ENCODE data around the gene ALB. TPM values are rescaled to one million over a fixed set of nuclear protein-coding genes. Genes with fewer than 3 reads are reported as not detected.

ALB gene
- total RNA-seq, 1 experiment from 2014 or later = 23.4 TPM

DNA sequence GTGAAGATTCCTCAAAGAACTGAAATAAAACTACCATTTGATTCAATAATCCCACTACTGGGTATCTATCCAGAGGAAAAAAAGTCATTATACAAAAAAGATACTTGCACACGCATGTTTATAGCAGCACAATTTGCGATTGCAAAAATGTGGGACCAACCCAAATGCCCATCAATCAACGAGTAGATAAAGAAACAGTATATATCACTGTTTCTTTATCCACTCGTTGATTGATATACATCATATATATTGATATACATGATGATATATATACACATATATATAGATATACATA lies 18.3 kb downstream of the ALB start (continued):
- no peak for TF ChIP-seq CREM (CRISPR knock-in tag; IDR thresholded peaks at IDR 0.05)
- no peak for TF ChIP-seq JUN (CRISPR knock-in tag; IDR thresholded peaks at IDR 0.05)
- no peak for TF ChIP-seq TEAD4 (CRISPR knock-in tag; IDR thresholded peaks at IDR 0.05)
- no peak for TF ChIP-seq NFE2L1 (CRISPR knock-in tag; IDR thresholded peaks at IDR 0.05)
- TF ChIP-seq, protein P1, sequence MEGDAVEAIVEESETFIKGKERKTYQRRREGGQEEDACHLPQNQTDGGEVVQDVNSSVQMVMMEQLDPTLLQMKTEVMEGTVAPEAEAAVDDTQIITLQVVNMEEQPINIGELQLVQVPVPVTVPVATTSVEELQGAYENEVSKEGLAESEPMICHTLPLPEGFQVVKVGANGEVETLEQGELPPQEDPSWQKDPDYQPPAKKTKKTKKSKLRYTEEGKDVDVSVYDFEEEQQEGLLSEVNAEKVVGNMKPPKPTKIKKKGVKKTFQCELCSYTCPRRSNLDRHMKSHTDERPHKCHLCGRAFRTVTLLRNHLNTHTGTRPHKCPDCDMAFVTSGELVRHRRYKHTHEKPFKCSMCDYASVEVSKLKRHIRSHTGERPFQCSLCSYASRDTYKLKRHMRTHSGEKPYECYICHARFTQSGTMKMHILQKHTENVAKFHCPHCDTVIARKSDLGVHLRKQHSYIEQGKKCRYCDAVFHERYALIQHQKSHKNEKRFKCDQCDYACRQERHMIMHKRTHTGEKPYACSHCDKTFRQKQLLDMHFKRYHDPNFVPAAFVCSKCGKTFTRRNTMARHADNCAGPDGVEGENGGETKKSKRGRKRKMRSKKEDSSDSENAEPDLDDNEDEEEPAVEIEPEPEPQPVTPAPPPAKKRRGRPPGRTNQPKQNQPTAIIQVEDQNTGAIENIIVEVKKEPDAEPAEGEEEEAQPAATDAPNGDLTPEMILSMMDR (IDR thresholded peaks at IDR 0.05) = no peak
- TF ChIP-seq, protein P2, sequence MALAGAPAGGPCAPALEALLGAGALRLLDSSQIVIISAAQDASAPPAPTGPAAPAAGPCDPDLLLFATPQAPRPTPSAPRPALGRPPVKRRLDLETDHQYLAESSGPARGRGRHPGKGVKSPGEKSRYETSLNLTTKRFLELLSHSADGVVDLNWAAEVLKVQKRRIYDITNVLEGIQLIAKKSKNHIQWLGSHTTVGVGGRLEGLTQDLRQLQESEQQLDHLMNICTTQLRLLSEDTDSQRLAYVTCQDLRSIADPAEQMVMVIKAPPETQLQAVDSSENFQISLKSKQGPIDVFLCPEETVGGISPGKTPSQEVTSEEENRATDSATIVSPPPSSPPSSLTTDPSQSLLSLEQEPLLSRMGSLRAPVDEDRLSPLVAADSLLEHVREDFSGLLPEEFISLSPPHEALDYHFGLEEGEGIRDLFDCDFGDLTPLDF (CRISPR knock-in tag; IDR thresholded peaks at IDR 0.05) = no peak
- TF ChIP-seq, protein P3, sequence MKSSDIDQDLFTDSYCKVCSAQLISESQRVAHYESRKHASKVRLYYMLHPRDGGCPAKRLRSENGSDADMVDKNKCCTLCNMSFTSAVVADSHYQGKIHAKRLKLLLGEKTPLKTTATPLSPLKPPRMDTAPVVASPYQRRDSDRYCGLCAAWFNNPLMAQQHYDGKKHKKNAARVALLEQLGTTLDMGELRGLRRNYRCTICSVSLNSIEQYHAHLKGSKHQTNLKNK (CRISPR knock-in tag; IDR thresholded peaks at IDR 0.05) = no peak
- TF ChIP-seq RORB (CRISPR knock-in tag; IDR thresholded peaks at IDR 0.05) = no peak
- TF ChIP-seq FOXP1 (CRISPR knock-in tag; IDR thresholded peaks at IDR 0.05; ENCODE audit: borderline replicate concordance) = no peak
- no peak for TF ChIP-seq MXD4 (CRISPR knock-in tag; IDR thresholded peaks at IDR 0.05; ENCODE audit: borderline replicate concordance)

DNA sequence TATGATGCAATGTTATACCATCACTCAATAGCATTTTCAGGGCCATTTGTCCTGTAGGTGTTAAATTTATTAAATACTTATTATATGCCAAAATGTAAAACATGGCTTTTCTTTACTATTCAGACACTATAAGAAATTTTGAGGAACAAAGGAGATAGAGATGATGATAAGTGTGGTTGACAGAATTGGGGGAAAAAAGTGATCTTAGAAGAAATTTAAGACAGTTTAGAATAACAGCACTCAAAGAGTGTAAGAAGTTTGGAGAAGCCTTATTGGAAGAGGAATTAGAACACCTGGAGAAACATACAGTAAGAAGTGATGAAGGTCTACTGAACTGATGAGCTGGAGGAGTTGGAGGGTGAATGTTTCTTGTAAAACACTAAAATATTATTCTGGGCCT lies 19.1 kb downstream of the ALB start:
- no peak for ATAC-seq
- CTCF ChIA-PET = no interaction called here

More for the DNA sequence above, 19.1 kb downstream of the ALB start:
- POLR2A ChIA-PET = no interaction called here
- no peaks in the 10 kb centered on the region for H3K9me3 Mint-ChIP-seq
- TF ChIP-seq ZBTB21 (CRISPR knock-in tag; IDR thresholded peaks at IDR 0.05; ENCODE audit: borderline replicate concordance) (no peak), ESRRA (CRISPR knock-in tag; IDR thresholded peaks at IDR 0.05; ENCODE audit: borderline replicate concordance) (no peak), IRF2 (CRISPR knock-in tag; IDR thresholded peaks at IDR 0.05; ENCODE audit: borderline replicate concordance, low read depth) (no peak), OVOL2 (CRISPR knock-in tag; IDR thresholded peaks at IDR 0.05; ENCODE audit: borderline replicate concordance) (no peak), GTF2I (CRISPR knock-in tag; conservative IDR thresholded peaks at IDR 0.05) (no peak), TCF7 (CRISPR knock-in tag; IDR thresholded peaks at IDR 0.05; ENCODE audit: low read depth) (no peak), SMAD3 (CRISPR knock-in tag; IDR thresholded peaks at IDR 0.05; ENCODE audit: borderline replicate concordance) (no peak)
- TF ChIP-seq, protein P4, sequence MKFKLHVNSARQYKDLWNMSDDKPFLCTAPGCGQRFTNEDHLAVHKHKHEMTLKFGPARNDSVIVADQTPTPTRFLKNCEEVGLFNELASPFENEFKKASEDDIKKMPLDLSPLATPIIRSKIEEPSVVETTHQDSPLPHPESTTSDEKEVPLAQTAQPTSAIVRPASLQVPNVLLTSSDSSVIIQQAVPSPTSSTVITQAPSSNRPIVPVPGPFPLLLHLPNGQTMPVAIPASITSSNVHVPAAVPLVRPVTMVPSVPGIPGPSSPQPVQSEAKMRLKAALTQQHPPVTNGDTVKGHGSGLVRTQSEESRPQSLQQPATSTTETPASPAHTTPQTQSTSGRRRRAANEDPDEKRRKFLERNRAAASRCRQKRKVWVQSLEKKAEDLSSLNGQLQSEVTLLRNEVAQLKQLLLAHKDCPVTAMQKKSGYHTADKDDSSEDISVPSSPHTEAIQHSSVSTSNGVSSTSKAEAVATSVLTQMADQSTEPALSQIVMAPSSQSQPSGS (CRISPR knock-in tag; IDR thresholded peaks at IDR 0.05; ENCODE audit: borderline replicate concordance, low read depth) = no peak
- TF ChIP-seq, protein P5, sequence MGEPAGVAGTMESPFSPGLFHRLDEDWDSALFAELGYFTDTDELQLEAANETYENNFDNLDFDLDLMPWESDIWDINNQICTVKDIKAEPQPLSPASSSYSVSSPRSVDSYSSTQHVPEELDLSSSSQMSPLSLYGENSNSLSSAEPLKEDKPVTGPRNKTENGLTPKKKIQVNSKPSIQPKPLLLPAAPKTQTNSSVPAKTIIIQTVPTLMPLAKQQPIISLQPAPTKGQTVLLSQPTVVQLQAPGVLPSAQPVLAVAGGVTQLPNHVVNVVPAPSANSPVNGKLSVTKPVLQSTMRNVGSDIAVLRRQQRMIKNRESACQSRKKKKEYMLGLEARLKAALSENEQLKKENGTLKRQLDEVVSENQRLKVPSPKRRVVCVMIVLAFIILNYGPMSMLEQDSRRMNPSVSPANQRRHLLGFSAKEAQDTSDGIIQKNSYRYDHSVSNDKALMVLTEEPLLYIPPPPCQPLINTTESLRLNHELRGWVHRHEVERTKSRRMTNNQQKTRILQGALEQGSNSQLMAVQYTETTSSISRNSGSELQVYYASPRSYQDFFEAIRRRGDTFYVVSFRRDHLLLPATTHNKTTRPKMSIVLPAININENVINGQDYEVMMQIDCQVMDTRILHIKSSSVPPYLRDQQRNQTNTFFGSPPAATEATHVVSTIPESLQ (CRISPR knock-in tag; IDR thresholded peaks at IDR 0.05) = no peak
- TF ChIP-seq, protein P6, sequence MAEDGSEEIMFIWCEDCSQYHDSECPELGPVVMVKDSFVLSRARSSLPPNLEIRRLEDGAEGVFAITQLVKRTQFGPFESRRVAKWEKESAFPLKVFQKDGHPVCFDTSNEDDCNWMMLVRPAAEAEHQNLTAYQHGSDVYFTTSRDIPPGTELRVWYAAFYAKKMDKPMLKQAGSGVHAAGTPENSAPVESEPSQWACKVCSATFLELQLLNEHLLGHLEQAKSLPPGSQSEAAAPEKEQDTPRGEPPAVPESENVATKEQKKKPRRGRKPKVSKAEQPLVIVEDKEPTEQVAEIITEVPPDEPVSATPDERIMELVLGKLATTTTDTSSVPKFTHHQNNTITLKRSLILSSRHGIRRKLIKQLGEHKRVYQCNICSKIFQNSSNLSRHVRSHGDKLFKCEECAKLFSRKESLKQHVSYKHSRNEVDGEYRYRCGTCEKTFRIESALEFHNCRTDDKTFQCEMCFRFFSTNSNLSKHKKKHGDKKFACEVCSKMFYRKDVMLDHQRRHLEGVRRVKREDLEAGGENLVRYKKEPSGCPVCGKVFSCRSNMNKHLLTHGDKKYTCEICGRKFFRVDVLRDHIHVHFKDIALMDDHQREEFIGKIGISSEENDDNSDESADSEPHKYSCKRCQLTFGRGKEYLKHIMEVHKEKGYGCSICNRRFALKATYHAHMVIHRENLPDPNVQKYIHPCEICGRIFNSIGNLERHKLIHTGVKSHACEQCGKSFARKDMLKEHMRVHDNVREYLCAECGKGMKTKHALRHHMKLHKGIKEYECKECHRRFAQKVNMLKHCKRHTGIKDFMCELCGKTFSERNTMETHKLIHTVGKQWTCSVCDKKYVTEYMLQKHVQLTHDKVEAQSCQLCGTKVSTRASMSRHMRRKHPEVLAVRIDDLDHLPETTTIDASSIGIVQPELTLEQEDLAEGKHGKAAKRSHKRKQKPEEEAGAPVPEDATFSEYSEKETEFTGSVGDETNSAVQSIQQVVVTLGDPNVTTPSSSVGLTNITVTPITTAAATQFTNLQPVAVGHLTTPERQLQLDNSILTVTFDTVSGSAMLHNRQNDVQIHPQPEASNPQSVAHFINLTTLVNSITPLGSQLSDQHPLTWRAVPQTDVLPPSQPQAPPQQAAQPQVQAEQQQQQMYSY (CRISPR knock-in tag; IDR thresholded peaks at IDR 0.05) = no peak
- TF ChIP-seq, protein P7, sequence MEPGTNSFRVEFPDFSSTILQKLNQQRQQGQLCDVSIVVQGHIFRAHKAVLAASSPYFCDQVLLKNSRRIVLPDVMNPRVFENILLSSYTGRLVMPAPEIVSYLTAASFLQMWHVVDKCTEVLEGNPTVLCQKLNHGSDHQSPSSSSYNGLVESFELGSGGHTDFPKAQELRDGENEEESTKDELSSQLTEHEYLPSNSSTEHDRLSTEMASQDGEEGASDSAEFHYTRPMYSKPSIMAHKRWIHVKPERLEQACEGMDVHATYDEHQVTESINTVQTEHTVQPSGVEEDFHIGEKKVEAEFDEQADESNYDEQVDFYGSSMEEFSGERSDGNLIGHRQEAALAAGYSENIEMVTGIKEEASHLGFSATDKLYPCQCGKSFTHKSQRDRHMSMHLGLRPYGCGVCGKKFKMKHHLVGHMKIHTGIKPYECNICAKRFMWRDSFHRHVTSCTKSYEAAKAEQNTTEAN (CRISPR knock-in tag; IDR thresholded peaks at IDR 0.05) = no peak
- TF ChIP-seq, protein P3 (CRISPR knock-in tag; IDR thresholded peaks at IDR 0.05) = no peak
- TF ChIP-seq, protein P8, sequence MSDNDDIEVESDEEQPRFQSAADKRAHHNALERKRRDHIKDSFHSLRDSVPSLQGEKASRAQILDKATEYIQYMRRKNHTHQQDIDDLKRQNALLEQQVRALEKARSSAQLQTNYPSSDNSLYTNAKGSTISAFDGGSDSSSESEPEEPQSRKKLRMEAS (CRISPR knock-in tag; IDR thresholded peaks at IDR 0.05) = no peak
- TF ChIP-seq, protein P9, sequence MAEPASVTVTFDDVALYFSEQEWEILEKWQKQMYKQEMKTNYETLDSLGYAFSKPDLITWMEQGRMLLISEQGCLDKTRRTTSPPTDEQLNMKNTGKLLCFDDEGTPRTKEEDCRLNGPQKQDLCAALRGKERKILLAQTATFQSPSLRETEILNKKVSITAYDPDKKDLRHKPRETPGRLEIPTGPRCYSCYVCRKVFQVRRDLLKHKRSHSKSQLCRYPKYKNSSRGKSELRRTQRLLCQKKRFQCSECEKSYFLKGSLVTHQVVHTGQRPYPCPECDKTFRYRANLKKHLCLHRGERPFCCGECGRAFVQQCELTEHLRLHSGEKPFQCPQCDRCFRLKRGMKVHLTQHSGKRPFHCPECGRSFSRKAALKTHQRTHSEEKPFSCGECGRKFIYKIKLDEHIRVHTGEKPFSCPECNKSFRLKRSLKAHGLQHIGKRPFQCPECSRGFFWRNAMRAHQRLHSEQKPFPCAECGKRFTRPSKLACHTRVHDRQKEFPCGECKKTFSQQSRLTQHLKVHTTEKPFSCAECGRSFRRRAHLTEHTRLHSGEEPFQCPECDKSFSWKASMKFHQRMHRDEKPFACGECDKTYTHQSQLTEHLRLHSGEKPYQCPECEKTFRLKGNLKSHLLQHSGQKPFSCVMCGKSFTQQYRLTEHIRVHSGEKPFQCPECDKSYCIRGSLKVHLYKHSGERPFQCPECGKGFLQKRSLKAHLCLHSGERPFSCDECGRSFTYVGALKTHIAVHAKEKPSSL (CRISPR knock-in tag; conservative IDR thresholded peaks at IDR 0.05) = no peak
- no peak overlapping the region for H3K27ac Mint-ChIP-seq
- H3K4me1 Mint-ChIP-seq = no peaks in the 10 kb centered on the region
- no peak overlapping the region for H3K4me3 Mint-ChIP-seq
- DNase-seq (ENCODE audit: low spot score) = no peak
- H3K36me3 Mint-ChIP-seq = no peaks in the 10 kb centered on the region
- H3K27me3 Mint-ChIP-seq (ENCODE audit: low read depth) = no peaks in the 10 kb centered on the region
